Peyer's patch (tissue), 4 donors: ENCODE measurements around the gene ITGA3.

Source experiments
- POLR2A ChIP-seq, 2 donors: fragments of 450-650 bp; IDR thresholded peaks; one replicate each; pipeline ENCODE4 v1.5.1; 2017; ENCODE audit warnings: antibody characterized with exemption in 2 of 2, mild to moderate bottlenecking in 2 of 2, moderate library complexity in 2 of 2
- TF ChIP-seq, protein P1 (sequence below), 6 experiments: fragments of 450-650 bp in 4 of 6; fragments of 200-600 bp in 2 of 6; sonication (generic) in 1 of 6; IDR thresholded peaks; one replicate each; pipeline ENCODE4 v1.5.1; 2017 to 2019; ENCODE audit warnings: antibody characterized with exemption in 6 of 6, mild to moderate bottlenecking in 3 of 6, moderate library complexity in 1 of 6

DNA sequence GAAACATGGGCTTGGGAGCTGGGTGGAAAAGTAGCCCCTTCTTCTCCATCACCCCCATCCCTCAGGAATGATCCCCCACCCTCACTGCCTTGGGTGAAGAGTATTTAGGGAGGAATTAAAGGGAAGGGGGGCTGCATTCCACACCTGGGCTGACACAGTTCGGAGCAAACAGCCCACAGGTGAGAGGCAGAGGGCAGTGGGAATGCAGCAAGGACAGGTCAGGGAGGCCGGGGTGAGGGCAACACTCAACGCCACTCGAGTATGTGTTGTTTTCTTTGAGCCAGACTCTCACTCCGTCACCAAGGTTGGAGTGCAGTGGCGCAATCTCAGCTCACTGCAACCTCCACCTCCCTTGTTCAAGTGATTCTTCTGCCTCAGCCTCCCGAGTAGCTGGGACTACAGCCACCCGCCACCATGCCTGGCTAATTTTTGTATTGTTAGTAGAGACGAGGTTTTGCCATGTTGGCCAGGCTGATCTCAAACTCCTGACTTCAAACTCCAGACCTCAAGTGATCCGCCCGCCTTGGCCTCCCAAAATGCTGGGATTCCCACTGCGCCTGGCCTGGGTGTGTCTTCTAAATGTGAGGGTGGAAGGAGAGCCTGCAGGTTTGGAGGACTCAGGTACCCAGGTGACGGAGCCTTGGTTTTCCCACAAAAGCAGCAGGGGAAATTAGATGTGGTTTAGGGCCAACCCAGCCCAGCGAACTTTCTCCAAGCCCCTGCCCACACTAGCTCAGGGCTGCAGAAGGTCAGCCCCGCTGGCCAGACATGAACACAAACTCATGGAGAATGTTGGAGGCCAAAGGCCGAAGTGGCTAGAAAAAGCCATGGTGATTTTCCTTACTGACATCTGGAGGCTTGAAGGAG, 21.2 kb upstream of the ITGA3 start:
- TF ChIP-seq POLR2A (IDR thresholded peaks at IDR 0.05): no peak
- TF ChIP-seq, protein P1, sequence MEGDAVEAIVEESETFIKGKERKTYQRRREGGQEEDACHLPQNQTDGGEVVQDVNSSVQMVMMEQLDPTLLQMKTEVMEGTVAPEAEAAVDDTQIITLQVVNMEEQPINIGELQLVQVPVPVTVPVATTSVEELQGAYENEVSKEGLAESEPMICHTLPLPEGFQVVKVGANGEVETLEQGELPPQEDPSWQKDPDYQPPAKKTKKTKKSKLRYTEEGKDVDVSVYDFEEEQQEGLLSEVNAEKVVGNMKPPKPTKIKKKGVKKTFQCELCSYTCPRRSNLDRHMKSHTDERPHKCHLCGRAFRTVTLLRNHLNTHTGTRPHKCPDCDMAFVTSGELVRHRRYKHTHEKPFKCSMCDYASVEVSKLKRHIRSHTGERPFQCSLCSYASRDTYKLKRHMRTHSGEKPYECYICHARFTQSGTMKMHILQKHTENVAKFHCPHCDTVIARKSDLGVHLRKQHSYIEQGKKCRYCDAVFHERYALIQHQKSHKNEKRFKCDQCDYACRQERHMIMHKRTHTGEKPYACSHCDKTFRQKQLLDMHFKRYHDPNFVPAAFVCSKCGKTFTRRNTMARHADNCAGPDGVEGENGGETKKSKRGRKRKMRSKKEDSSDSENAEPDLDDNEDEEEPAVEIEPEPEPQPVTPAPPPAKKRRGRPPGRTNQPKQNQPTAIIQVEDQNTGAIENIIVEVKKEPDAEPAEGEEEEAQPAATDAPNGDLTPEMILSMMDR (IDR thresholded peaks at IDR 0.05): no peak
